Activated CD8-positive, alpha-beta memory T cell treated with anti-CD3 and anti-CD28 coated beads, Interleukin-2, amount 10 ng/mL, durations not matched to agents 7 days and 5 days (primary cell): ENCODE data around the gene GLRX. TPM values are rescaled to one million over a fixed set of nuclear protein-coding genes. Genes with fewer than 3 reads are reported as not detected.

ENCODE experiments used
- ATAC-seq: fragments of 150-1000 bp; cut with Tn5 transposase; one replicate; pipeline ENCODE4 v1.10.0; 2021; ENCODE audit warnings: moderate library complexity
- CTCF ChIA-PET: fragments of 350-600 bp; sonication (Branson Sonifier 250); formaldehyde crosslinking; loops from one replicate; lab custom pipeline; 2021; ENCODE audit warnings: antibody characterized with exemption; lab: Charles Lee
- DNase-seq: peaks from one replicate; pipeline ENCODE4 v3.0.0-alpha.2; 2020
- H3K27ac Mint-ChIP-seq: one replicate; pipeline ENCODE4 v1.8.0; 2021; ENCODE audit warnings: mild to moderate bottlenecking, mixed read lengths
- H3K27me3 Mint-ChIP-seq: one replicate; pipeline ENCODE4 v1.8.0; 2021; ENCODE audit warnings: mixed read lengths
- H3K36me3 Mint-ChIP-seq: one replicate; pipeline ENCODE4 v1.8.0; 2021; ENCODE audit warnings: mild to moderate bottlenecking, mixed read lengths
- H3K4me1 Mint-ChIP-seq: one replicate; pipeline ENCODE4 v1.8.0; 2021; ENCODE audit warnings: mixed read lengths
- H3K4me3 Mint-ChIP-seq: one replicate; pipeline ENCODE4 v1.8.0; 2021; ENCODE audit warnings: mild to moderate bottlenecking, moderate library complexity, mixed read lengths
- H3K9me3 Mint-ChIP-seq: one replicate; pipeline ENCODE4 v1.8.0; 2022; ENCODE audit warnings: low read depth, mixed read lengths
- total RNA-seq, 2 experiments: library from RNA; stranded (reverse); gene quantifications; one replicate each; pipeline ENCODE4 v1.2.3, GENCODE V29; 2021

The GLRX gene
- total RNA-seq, 2 experiments from 2014 or later, result 65.3 to 67.1 TPM

DNA sequence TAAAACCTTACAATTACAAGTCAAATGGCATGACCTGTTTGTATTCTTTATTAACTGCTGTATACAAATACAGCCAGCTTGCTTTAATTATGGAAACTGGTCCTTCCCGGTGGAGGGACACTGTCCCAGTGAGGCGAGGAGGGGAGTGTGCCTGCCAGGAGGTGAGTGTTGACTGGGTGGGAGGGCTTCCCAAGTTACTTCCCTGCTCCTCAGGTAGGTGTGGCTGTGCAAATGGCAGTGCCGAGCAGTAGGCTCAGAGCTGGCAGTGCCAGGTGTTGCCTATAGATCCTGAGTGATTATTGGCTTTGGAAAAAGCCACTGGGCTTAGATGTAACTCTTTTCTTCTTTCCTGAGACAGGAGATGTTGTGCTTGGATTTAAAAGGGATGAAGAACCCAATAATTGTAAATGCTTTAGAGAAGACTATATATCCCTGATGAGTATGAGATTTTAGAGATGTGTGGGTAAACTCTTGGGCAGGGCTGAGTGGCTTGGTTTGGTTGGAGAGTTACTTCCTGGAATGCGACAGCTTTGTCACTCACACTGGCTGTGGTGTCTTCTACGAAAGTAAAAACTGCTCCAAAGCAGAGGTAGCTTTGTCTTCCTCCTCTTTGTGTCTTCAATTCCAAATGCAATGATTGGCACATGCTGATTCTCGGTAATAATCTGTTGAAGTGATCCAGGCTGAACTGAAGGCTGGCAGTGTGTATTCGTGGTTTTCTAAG, 43.7 kb downstream of the GLRX start:
- H3K4me3 Mint-ChIP-seq, result no peak overlapping the region
- H3K27ac Mint-ChIP-seq, result peak overlapping the region; percentile 3
- CTCF ChIA-PET, result interaction anchor here (0.8 to 4.6 kb wide), 11 partner anchors 9 to 132 kb away, joined by 3 to 42 read pairs (median 4); partner anchors contain the start of genes GLRX and RFESD
- DNase-seq (no peak), ATAC-seq (no peak)
- no peaks in the 10 kb centered on the region for H3K27me3 Mint-ChIP-seq
- no peaks in the 10 kb centered on the region for H3K36me3 Mint-ChIP-seq
- peaks cover 23% of the 10 kb centered on the region for H3K4me1 Mint-ChIP-seq
- H3K9me3 Mint-ChIP-seq, result no peaks in the 10 kb centered on the region

DNA sequence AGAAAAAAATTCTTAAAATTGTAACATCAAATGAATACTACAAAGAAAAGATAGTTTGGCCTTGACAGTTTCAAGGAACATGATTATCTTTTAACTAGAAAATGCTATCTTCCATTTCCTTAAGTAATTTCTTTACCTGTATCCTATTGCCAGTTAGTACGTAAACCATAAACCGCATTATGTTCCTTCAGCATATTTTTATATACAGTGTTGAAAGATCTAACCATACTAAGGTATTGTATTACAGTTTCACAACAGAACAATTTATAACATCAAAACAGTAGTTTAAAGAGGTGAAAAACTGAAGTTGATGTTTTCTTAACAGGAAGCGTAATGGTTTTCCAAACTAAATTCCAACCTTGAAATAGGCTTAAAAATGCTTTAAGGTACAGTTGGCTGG, 45.1 kb downstream of the GLRX start:
- H3K4me3 Mint-ChIP-seq, result no peak overlapping the region
- peaks cover 28% of the 10 kb centered on the region for H3K4me1 Mint-ChIP-seq
- H3K27me3 Mint-ChIP-seq, result no peaks in the 10 kb centered on the region
- no peak for DNase-seq
- ATAC-seq, result no peak
- H3K36me3 Mint-ChIP-seq, result no peaks in the 10 kb centered on the region
- no peak overlapping the region for H3K27ac Mint-ChIP-seq
- CTCF ChIA-PET, result interaction anchor here (0.8 to 1.0 kb wide), 2 partner anchors 53 to 71 kb away, joined by 3 to 5 read pairs; no protein-coding TSS in a partner anchor
- no peaks in the 10 kb centered on the region for H3K9me3 Mint-ChIP-seq

DNA sequence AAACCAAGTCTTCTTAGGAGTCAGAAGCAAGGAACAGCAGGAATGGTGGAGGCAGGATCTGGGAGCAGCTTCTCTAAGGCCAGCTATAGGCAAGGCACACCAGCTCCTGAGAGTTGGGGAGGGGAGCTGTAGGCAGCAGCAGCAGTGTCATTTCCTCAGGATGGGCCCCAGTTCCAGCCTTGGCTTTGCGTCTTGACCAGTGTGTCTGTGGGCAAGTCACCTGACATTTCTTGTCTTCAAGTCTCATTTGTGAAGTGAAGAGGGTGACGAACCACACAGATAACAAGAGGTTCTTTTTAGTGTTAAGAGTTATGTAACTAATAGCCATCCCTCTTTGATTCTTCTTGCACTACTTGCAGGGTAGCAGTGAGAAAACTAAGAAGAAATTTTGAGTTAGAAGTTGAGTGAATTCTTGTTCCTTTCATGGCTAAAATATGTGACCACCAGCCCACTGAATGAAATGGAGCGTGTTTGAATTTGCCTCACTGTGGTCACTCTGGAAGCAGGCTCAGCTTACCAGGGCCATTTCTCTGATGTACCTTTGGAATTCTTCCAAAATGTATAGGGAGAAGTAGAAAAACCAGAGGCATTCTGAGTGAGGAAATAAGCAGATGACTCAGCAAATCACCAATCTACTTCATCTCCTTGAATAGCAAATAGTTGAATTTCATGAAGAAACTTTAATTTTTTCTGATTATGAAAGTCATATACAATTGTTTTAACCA, 49.0 kb downstream of the GLRX start:
- no peak overlapping the region for H3K4me3 Mint-ChIP-seq
- ATAC-seq, result no peak

DNA sequence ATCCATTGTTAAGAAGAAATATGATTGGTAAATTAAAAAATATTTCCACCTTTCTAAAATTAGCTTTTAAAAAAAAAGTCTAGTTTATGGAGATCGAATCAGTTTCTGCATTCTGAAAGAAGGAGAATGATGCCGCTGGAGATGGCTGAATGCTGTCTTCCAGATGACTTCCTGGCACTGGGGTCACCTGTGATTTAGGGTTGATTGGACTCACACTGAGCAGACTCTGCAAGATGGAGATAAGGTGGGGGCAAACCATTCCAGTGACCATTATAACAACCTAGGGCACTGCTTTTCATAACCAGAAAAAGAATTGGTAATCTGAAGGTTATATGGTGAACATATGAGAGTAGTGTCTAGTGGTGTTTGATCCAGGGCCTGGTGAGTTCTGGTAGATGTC, 50.6 kb downstream of the GLRX start:
- H3K4me3 Mint-ChIP-seq, result no peak overlapping the region
- CTCF ChIA-PET, result interaction anchor here (0.7 to 4.2 kb wide), 4 partner anchors 8 to 107 kb away, joined by 3 to 42 read pairs (median 4); no protein-coding TSS in a partner anchor
- no peak for DNase-seq
- no peaks in the 10 kb centered on the region for H3K36me3 Mint-ChIP-seq
- no peak for ATAC-seq
- H3K27me3 Mint-ChIP-seq, result peaks cover 12% of the 10 kb centered on the region
- H3K9me3 Mint-ChIP-seq, result no peaks in the 10 kb centered on the region
- H3K4me1 Mint-ChIP-seq, result peaks cover 6% of the 10 kb centered on the region
- no peak overlapping the region for H3K27ac Mint-ChIP-seq

More for the DNA sequence above, 49.0 kb downstream of the GLRX start:
- Mint-ChIP-seq H3K27ac (no peak overlapping the region), H3K9me3 (no peaks in the 10 kb centered on the region), H3K27me3 (peaks cover 11% of the 10 kb centered on the region), H3K4me1 (peaks cover 6% of the 10 kb centered on the region), H3K36me3 (no peaks in the 10 kb centered on the region)
- CTCF ChIA-PET, result interaction anchor here (0.5 to 1.5 kb wide), 2 partner anchors 8 to 1028 kb away, joined by 3 to 4 read pairs; no protein-coding TSS in a partner anchor
- no peak for DNase-seq

DNA sequence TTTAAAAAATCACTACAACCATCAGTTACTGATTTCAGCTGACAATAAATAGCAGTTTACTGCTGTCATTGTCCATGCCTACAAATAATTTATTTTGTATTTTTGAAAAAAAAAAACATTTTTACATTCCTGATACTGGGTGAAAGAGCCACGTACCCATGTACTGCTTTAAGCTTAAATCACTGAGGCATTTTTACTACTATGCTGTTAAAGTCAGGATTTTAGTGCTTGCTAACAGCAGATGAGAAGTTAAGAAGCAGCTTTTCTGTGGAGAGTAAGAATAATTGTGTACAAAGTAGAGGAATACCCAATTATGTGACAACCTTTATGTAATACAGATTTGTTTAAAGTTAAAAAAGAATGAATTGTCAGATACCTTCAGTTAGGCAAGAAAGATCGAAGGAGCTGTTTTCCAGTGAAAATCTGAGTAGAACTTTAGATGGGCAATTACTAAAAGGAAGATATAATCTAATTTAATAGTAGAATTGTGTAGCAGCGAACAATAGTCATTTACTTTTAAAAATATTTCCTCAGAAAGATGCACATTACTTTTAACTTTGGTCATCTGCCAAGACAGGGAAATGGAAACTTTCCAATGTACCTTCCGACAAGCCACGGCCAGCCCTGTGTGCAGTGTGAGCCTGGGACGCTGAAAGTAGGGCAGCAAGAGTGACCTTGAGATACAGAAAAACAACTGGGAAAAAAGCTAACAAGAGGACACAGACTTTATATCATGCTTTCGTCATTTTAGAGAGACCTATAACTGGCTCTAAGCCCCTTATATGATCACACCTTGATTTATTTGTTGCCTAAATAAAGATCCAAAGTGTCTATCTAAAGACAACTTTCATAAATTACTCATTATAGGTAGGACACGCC, 51.5 kb downstream of the GLRX start:
- Mint-ChIP-seq H3K27me3 (peaks cover 13% of the 10 kb centered on the region), H3K27ac (no peak overlapping the region), H3K4me1 (peaks cover 6% of the 10 kb centered on the region), H3K9me3 (no peaks in the 10 kb centered on the region), H3K4me3 (no peak overlapping the region), H3K36me3 (no peaks in the 10 kb centered on the region)
- DNase-seq (no peak), ATAC-seq (no peak)
- CTCF ChIA-PET, result interaction anchor here (0.8 to 4.2 kb wide), 5 partner anchors 9 to 106 kb away, joined by 3 to 42 read pairs (median 3); no protein-coding TSS in a partner anchor

DNA sequence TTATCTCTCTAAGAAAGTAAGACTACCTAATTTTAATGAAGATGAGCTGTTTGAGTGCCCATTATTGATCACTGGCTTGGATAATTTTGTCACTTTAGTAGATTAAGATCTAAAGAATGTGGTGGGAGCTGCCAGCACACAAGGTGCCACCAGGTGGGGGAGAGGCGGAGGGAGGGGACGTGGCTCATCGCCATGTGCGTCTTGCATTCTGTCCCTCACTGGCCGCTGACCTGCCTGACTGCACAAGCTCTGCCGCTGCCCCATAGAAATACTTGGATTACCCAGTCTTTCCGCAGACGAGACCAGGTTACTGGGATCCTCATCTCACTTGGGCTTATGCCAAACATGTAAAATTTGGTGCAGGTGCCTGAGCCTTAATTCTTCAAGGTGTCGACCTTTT, 53.8 kb downstream of the GLRX start:
- Mint-ChIP-seq H3K4me3 (no peak overlapping the region), H3K27ac (no peak overlapping the region)

DNA sequence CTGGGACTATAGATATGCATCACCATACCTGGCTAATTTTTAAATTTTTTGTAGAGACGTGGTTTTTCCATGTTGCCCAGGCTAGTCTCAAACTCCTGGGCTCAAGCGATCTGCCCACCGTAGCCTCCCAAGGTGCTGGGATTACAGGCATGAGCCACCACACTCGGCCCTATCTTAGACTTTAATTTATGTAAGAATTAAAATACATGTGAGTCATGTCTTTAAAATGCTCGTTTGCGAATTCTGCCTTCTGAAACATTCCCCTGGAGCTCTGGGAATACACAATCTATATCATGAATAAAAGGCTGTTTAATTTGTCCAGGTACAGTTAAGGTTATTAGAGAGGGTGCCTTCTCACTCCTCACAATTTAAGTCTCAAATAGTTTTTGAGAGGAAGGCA, 58.6 kb downstream of the GLRX start:
- Mint-ChIP-seq H3K4me3 (no peak overlapping the region), H3K27ac (no peak overlapping the region), H3K9me3 (no peaks in the 10 kb centered on the region), H3K4me1 (peaks cover 30% of the 10 kb centered on the region), H3K27me3 (peaks cover 19% of the 10 kb centered on the region), H3K36me3 (no peaks in the 10 kb centered on the region)
- no peak for ATAC-seq
- CTCF ChIA-PET, result no interaction called here
- DNase-seq, result no peak

More for the DNA sequence above, 53.8 kb downstream of the GLRX start:
- Mint-ChIP-seq H3K36me3 (no peaks in the 10 kb centered on the region), H3K9me3 (no peaks in the 10 kb centered on the region), H3K4me1 (peaks cover 4% of the 10 kb centered on the region), H3K27me3 (peaks cover 25% of the 10 kb centered on the region)
- ATAC-seq (no peak), DNase-seq (no peak)
- CTCF ChIA-PET, result interaction anchor here (1.4 to 4.2 kb wide), 2 partner anchors 12 to 34 kb away, joined by 3 to 42 read pairs; no protein-coding TSS in a partner anchor

Other genes with a start within 250 kb of the GLRX start
- under 1 TPM; 0.28 to 0.58 TPM for gene GPR150, start 202.6 kb downstream of the GLRX start, total RNA-seq
- 1 to 10 TPM; 3.0 to 3.3 TPM for gene RFESD, start 175.9 kb downstream of the GLRX start, total RNA-seq
- not detected for gene SPATA9, start 139.7 kb downstream of the GLRX start, total RNA-seq
- under 1 TPM; 0.35 to 0.55 TPM for gene RHOBTB3, start 91.4 kb downstream of the GLRX start, total RNA-seq
- gene ELL2, start 139.1 kb upstream of the GLRX start, total RNA-seq, result 10 to 100 TPM; 33.9 to 81.8 TPM